ENCODE data around the gene SLC22A4.

The SLC22A4 gene

GRCh38 chr5:132257131-132258101, 36.8 kb upstream of the SLC22A4 start, which contains the start of gene PDLIM4:
Gene PDLIM4 (plus strand): TSS chr5:132257696. CDS start chr5:132257735, 39 bp downstream.
- TF ChIP-seq POLR2AphosphoS5 (IDR thresholded peaks at IDR 0.05; ENCODE audit: low read depth, low read length) (no peak), SIN3A (IDR thresholded peaks at IDR 0.05; ENCODE audit: borderline replicate concordance, insufficient read depth, low read length) (no peak), FOXP2 (optimal IDR thresholded peaks at IDR 0.05; ENCODE audit: borderline replicate concordance, extremely low read depth, extremely low read length, insufficient read depth) (no peak), TAF1 (IDR thresholded peaks at IDR 0.05; ENCODE audit: borderline replicate concordance, insufficient read depth, low read length) (no peak), REST (IDR thresholded peaks at IDR 0.05; ENCODE audit: insufficient read depth in 1 of 2, low read depth in 2 of 2, low read length in 2 of 2) (no peak)

GRCh38 chr5:132258102-132259068, 35.8 kb upstream of the SLC22A4 start:
- TF ChIP-seq POLR2AphosphoS5 (IDR thresholded peaks at IDR 0.05; ENCODE audit: low read depth, low read length) (no peak), SIN3A (IDR thresholded peaks at IDR 0.05; ENCODE audit: borderline replicate concordance, insufficient read depth, low read length) (no peak), TAF1 (IDR thresholded peaks at IDR 0.05; ENCODE audit: borderline replicate concordance, insufficient read depth, low read length) (no peak)

- TF ChIP-seq FOXP2 (optimal IDR thresholded peaks at IDR 0.05; ENCODE audit: borderline replicate concordance, extremely low read depth, extremely low read length, insufficient read depth) (no peak), SIN3A (IDR thresholded peaks at IDR 0.05; ENCODE audit: borderline replicate concordance, insufficient read depth, low read length) (no peak), REST (IDR thresholded peaks at IDR 0.05; ENCODE audit: insufficient read depth in 1 of 2, low read depth in 2 of 2, low read length in 2 of 2) (no peak), TAF1 (IDR thresholded peaks at IDR 0.05; ENCODE audit: borderline replicate concordance, insufficient read depth, low read length) (no peak), POLR2AphosphoS5 (IDR thresholded peaks at IDR 0.05; ENCODE audit: low read depth, low read length) (no peak)
Measured at GRCh38 chr5:132259069-132259851, 34.9 kb upstream of the SLC22A4 start.

GRCh38 chr5:132260051-132260450, 34.1 kb upstream of the SLC22A4 start:
- TF ChIP-seq REST (IDR thresholded peaks at IDR 0.05; ENCODE audit: insufficient read depth in 1 of 2, low read depth in 2 of 2, low read length in 2 of 2) (no peak), FOXP2 (optimal IDR thresholded peaks at IDR 0.05; ENCODE audit: borderline replicate concordance, extremely low read depth, extremely low read length, insufficient read depth) (no peak), POLR2AphosphoS5 (IDR thresholded peaks at IDR 0.05; ENCODE audit: low read depth, low read length) (no peak), SIN3A (IDR thresholded peaks at IDR 0.05; ENCODE audit: borderline replicate concordance, insufficient read depth, low read length) (no peak), TAF1 (IDR thresholded peaks at IDR 0.05; ENCODE audit: borderline replicate concordance, insufficient read depth, low read length) (no peak)

All from PFSK-1 (cell line).